HG02938 (cell line): ENCODE results near the gene SPEF1.
"Not testable (repeated sequence)": the region's sequence is repeated elsewhere in the genome, so short reads cannot be mapped to it uniquely, and the experiment has no call there.

Experiments used
- ATAC-seq: cut with Tn5 transposase; IDR thresholded peaks from one replicate; pipeline ENCODE4 v1.9.1; 2021; ENCODE audit warnings: mild to moderate bottlenecking, moderate library complexity; ENCODE audit not compliant: unreplicated experiment

SPEF1 gene

GRCh38 chr20:3811467-3812258 is 30.4 kb upstream of the SPEF1 start:
- ATAC-seq = no peak

- no peak for ATAC-seq
Observed at GRCh38 chr20:3808544-3808943, 27.3 kb upstream of the SPEF1 start.

GRCh38 chr20:3804781-3805180 is 23.5 kb upstream of the SPEF1 start:
- ATAC-seq = no peak

GRCh38 chr20:3804254-3804751 is 23.1 kb upstream of the SPEF1 start:
- ATAC-seq = no peak

GRCh38 chr20:3803854-3804253 is 22.6 kb upstream of the SPEF1 start:
- ATAC-seq = no peak

- no peak for ATAC-seq
Observed at GRCh38 chr20:3803289-3803688, 22.0 kb upstream of the SPEF1 start.

- ATAC-seq = no peak
Observed at GRCh38 chr20:3802524-3803239, 21.4 kb upstream of the SPEF1 start.

GRCh38 chr20:3801846-3802245 is 20.6 kb upstream of the SPEF1 start:
- no peak for ATAC-seq

- ATAC-seq = no peak
Observed at GRCh38 chr20:3801299-3801698, 20.1 kb upstream of the SPEF1 start.

GRCh38 chr20:3800878-3801260 is 19.6 kb upstream of the SPEF1 start:
- ATAC-seq = no peak

- ATAC-seq = no peak
Observed at GRCh38 chr20:3800256-3800877, 19.1 kb upstream of the SPEF1 start.

- ATAC-seq = no peak
Observed at GRCh38 chr20:3798908-3799248, 17.6 kb upstream of the SPEF1 start.

GRCh38 chr20:3798373-3798768 is 17.1 kb upstream of the SPEF1 start:
- no peak for ATAC-seq

- ATAC-seq = no peak
Observed at GRCh38 chr20:3797592-3798372, 16.5 kb upstream of the SPEF1 start.

- no peak for ATAC-seq
Observed at GRCh38 chr20:3797226-3797545, 15.9 kb upstream of the SPEF1 start.

- ATAC-seq = no peak
Observed at GRCh38 chr20:3796477-3797225, 15.4 kb upstream of the SPEF1 start.

- peak; percentile 74 for ATAC-seq
Observed at GRCh38 chr20:3795511-3796468, 14.5 kb upstream of the SPEF1 start, which contains the start of gene CDC25B. Gene CDC25B (plus strand): TSS chr20:3796310. CDS start chr20:3796532, 222 bp downstream.

GRCh38 chr20:3794701-3795420 is 13.6 kb upstream of the SPEF1 start:
- ATAC-seq = no peak

GRCh38 chr20:3794168-3794567 is 12.9 kb upstream of the SPEF1 start:
- not testable (repeated sequence) for ATAC-seq
